NCI-H446 (cell line): ENCODE measurements around the gene RER1.

Experiments
- DNase-seq, 2 experiments: peaks; one replicate each; lab custom pipeline; 2025; lab: John Stamatoyannopoulos, UW

Gene RER1, protein sequence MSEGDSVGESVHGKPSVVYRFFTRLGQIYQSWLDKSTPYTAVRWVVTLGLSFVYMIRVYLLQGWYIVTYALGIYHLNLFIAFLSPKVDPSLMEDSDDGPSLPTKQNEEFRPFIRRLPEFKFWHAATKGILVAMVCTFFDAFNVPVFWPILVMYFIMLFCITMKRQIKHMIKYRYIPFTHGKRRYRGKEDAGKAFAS

DNA sequence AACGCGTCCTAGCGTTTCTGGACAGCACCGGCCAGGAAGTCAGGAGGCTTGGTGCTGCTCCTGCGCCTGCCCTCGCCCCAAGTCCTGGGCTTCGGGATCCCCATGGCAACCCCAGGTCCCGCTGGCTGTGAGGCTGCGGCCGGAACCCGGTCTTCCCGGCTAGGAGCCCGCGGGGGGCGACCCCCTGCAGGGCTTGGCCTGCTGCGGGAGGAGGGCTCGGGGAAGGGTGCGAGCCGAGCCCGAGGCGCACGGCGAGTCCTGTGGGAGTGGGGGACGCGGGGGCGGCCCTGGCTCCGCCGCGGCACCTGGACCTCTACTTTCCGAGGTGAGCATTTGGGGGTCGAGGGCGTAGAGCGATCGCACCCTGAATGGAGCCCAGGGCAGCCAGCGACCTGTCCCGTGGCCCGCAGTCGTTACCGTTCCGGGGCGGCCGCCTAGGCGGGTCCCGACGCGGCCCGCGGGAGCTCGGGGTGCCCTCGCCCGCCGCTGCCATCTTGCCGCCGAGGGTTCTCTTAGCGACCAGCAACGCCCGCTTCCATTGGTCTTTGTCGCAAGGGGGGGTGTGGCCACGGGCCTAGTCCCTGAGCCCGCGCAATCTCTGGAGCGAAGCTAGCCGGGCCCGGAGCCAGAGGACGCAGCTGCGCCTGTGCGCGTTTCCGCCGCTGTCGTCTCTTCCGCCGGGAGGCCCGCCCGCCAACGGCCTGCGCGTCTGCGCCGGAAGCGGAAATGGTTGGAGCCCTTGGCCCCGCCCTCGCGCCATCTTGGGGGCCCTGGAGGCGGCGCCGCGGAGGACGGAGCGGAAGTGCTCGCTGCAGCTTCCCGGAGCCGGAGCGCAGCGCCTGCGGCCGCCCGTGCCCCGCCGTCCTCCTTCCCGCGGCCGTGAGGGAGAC lies at the start of gene RER1, which contains the start of gene MORN1:
TSS of gene RER1 (plus strand) at position 801 of the 890 bp plus-strand sequence. CDS start 3,950 bp downstream, outside the sequence.
TSS of gene MORN1 (minus strand) at position 514 of the 890 bp plus-strand sequence. CDS start at position 493, 21 bp downstream.
- peak; percentile 99 to 100 for DNase-seq

DNA sequence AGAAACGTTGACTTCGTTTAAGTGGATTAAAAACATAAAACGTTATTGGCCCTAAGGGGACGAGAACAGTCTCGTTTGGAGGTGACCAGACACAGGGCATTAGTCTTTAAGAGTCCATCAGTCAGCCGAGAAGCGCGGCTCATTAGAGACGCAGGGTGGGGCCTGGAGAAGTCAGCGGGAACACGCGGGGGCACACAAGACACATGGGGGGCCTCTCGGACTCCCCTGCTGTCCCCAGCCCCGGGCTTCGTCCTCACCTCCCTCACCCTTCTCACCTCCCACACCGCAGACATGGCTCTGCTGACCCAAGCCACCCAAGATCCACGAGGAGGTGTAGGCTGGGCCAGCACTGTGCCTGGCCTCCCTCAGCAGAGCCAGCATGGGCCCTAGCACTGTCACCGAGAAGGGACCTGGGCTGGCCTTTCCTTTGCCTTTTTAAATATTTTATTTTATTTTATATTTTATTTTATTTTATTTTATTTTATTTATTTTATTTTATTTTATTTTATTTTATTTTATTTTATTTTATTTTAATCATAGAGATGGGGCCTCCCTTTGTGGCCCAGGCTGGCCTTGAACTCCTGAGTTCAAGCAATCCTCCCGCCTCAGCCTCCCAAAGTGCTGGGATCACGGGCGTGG lies 49.1 kb upstream of the RER1 start:
- DNase-seq: no peak

DNA sequence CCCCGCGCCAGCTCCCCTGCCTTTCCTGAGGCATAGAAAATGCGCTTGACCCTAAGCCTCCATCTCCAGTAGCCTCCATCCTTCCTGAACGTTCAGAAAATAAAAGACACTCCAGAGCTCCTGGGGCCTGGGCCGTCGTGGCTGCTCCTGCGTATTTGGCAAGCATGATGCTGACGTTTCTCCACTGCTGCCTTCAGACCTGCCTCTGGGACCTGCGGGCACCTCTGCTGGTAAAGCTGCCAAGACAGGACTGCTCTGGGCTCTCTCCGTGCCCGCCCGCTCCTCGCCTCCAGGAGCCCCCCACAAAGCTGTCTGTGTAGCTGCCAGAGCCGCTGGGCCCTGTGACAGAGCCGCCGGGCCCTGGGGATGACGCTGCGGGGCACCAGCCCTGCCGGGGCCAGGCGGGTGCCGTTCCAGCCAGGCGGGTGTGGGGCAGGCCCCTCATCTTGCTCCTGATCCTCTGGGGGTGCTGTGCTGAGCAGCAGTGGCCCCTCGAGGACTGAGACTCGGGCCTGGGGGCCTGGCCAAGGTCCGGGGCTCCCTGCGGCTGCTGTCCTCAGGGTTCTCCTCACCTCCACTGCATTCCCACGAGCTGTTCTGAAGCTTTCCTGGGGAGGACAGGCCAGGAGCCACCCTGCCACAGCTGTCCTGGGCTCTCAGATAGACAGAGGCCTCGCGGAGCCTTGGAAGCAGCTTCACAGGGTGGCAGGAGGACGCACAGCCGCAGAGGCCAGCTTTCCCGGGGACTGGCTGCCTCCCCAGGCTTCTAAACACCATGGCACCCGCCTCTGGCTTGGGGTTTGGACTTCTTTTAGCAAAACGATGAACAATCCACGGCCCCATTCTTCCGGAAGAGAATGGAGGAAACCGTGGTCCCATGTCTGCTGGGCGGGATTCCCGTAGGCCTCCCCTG lies 48.4 kb upstream of the RER1 start:
- no peak for DNase-seq

DNA sequence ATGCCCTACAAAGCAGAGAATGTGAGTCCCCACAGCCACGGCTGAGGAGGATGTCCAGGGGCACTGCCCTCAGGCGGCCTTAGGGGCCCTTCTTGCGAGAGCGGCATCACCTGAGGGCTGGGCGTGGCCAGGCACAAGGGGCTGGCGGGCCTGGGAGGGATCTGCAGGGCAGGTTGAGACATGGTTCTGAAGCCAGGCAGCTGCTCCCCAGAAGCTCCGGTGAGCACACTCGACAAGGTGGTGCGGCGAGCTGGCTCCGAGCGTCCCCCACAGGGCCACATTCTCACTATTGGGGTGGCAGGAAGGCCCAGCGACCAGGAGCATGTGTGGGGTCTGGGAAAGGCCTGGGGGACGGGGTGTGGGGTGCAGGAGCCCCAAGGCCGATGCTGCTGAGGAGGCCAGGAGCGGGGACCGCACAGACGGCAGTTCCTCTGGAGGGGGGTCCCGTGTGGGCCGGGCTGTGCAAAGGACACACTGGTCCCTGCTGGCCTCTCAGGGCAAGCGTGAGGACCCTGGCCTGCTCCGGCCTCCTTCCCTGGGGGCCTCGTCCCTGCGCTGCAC lies 47.4 kb upstream of the RER1 start:
- no peak for DNase-seq

DNA sequence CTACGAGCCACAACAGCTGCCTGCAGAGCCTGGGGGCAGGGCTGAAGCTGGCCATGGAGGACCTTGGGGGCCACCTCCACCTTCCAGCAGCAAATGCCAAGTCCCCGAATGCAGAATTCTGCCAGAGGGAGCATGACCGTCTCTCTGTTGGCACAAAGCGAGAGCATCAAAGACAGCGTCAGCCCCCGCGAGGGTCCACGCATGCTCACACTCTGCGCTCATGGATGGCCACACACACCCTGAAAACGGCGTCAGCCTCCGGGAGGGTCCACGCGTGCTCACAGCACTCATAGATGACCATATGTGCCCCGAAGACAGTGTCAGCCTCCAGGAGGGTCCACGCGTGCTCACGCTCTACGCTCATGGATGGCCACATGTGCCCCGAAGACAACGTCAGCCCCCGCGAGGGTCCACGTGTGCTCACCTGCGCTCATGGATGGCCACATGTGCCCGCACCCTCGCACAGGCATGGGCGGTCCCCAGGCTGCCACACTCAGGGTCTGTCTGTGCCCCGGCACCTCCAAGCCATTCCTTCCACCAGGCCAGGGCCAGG lies 46.8 kb upstream of the RER1 start:
- no peak for DNase-seq

DNA sequence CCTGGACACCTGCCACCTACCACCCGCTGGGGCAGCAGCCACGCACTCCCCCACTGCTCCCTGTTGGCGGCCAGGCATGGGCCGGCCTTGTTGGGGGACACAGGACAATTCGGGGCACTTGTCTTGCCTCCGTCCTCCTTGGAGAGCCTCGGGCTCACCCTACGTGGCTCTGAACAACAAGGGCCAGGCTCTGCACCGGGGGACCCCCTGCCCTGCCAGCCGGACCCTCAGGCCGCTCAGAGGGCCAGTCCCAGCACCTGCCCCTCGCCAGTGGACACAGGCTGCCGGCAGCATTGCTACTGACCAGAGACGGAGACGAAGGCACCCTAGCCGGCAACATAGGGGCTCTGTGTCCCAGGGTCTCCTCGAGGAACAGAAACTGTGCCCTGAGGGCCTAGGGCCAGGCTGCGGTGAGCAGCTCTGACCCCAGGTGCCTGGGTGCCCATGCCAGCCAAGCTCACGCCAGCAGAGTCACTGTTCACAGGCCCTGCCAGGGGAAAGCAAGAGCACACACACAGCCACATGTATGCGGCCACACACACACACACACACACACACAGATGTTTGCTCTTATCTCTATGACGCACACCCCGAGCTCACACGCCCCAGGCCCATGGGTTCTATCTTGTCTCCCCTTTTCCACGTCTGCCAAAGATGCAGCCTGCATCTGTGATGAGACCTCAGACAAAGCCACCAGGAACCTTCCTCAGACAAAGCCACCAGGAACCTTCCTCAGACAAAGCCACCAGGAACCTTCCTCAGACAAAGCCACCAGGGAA lies 46.2 kb upstream of the RER1 start:
- no peak for DNase-seq

DNA sequence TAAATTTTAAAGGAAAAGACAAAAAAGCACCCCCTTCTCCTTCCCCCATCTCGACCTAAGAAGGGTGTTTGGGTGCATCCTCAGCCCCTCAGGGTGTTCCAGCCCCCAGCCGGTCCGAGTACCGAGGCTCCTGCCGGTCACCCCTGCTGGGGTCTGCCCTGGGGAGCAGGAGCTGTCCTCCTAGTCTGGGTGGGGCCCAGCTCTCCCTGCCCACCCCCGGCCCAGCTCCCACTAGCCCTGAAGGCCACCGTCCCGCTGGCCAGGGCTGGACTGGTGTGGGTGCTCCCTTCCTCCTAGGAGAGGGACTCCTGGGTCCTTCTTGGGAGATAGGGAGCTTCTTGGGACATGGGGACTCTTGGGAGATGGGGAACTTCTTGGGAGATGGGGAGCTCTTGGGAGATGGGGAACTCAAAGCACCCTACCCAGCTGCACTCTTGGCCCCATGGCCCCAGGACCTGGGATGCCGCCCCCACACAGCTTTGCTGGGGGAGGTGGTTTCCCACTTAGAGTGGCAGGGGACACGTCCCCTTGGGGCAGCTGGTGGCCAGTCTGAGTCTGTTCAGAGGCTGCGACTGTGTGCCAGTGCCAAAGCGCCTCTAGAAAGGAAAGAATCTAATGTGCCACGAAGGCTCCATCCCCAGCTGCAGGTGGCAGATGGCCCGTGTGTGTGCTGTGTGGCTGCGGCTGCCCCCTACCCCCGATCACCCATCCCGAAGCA lies 44.8 kb upstream of the RER1 start:
- DNase-seq: no peak

DNA sequence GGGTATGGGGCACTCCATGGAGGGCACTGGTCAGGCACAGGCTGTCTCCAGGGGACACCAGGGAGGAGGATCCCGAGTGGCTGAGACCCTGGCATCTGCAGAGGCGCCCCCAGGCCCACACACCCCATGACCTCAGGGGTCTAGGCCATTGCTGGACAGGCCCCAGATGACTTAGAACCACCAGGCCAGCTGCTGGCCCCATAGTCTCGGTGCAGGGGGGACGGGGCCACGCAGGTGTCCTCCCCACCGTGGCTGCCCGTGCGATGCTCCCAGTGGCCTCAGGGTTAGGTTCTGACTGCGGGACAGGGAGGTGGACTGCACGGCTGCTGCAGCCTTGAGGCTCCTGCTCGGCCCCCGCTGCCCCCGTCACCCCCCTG lies 44.2 kb upstream of the RER1 start:
- no peak for DNase-seq

DNA sequence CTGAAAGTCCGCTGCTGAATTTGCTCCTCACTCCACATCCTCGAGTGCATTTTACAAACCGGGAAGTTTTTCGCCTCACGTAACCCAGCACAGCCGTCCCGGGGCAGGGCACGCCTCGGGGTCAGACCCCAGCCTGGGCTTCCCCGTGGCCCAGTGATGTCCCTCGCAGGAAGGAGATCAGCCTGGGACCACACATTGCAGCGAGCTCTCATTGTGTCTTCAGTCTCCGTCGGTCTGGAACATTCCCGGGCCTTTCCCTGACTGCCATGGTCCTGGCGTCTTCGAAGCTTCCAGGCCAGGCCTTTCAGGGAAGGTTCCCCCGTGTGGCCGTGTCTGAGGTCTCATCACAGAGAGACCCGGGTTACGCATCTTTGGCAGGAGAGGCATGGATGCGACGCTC lies 43.7 kb upstream of the RER1 start:
- DNase-seq: no peak

DNA sequence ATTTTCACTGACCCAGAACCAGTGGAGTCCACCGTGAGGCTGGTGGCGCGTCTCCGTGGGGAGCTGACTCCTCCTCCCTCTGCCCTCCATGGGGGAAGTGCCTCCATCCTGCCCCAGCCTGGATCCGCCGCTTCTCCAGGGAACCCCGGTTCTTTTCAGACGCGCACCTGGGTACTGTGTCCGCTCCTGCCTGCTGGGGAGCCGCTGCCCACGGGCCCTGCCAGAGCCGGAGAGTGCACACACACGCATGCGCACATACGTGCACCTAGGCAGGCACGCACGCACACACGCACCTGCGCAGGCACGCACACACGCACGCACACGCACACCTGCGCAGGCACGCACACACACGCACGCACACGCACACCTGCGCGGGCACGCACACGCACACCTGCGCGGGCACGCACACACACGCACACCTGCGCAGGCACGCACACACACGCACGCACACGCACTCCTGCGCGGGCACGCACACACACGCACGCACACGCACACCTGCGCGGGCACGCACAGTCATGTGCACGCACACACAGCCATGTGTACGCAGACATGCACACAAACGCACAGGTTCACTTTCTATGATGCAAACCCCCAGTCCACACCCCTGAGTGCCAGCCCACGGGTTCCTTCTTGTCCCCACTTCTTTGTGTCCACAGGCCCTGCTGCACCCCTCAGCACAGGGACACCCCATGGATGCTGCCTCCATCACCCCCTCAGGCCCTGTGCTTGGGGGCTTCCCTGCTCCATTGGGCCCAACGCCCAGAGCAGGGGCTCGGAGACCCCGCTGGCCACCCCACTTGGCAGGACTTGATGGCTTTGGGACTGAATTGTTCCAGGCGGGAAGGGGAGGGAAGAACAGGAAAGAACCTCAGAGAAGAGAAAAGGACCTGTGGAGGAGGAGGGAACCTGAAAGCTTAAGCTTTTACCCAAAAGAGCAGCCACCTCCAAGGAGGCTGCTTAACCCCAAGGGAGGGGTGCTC lies 43.0 kb upstream of the RER1 start:
- DNase-seq: no peak

DNA sequence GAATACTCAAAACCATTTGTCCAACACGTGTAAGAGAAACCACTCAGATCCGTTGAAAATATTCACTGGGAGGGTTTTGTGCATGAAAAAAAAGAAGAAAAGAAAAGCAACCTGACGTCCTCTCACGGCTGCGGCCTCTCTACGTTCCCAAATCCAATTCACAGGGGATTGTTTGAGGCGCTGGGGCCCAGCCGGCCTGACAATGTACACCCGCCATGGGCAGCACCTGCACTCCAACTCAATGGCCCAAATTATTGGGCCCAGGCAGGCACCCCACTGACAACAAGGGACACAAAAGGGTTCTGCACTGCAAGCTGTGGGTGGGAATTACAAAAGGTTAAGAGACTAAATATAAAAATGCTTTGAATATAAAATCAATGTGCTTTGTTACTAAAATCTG lies 41.8 kb upstream of the RER1 start:
- no peak for DNase-seq

DNA sequence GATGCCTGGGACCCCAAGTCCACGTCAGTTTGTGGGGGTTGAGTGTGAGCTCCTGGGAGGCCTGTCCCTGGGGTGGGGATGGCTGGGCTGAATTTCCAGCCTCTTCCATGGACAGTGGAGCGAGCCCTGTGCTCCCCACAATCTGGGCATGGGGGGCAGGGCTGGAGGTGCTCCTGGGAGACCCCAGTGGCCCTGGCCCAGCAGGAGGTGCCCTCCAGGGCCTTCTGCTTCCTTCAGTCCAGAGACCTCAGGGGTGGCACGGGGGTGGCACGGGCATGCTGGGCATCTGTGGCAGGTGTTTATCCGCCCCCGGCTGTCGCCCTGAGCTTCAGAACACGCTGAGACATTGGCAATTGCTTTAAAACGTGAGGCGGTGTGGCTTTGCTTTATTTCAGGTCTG lies 41.1 kb upstream of the RER1 start:
- no peak for DNase-seq

DNA sequence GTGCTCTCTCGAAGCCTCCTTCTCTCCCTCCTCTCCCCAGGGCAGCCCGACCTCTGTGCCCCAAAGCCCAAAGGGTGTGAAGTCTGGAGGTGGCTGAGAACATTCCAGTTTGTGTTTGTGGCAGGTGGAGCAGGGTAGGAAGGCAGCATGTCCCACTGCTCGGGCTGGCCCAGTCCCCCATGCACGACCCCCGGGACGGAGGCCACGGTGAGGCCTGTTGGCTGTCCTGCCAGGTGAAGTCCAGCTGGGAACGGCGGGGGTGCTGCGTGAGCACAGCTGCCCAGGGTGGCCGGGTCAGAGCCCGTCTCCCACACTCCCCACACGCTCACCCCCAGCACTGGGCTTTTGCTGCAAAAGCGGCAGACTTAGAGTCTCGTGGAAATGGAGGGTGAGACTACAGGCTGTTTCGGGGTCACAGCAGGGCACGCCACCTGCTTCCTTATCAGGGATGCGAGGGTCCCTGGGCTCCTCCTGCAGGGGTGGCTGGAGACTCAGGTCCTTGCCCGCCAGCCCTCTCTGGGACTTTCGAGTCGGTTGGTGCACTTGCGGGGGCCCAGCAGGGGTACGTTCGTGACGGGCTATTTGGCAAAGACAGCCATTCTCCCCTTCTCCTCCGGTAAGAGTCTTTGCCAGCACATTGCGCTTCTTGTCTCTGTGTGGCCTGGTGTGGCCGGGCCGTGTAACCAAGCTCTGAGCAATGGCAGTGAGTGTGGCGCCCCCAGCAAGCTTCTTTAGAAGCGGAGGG lies 40.6 kb upstream of the RER1 start:
- DNase-seq: no peak

DNA sequence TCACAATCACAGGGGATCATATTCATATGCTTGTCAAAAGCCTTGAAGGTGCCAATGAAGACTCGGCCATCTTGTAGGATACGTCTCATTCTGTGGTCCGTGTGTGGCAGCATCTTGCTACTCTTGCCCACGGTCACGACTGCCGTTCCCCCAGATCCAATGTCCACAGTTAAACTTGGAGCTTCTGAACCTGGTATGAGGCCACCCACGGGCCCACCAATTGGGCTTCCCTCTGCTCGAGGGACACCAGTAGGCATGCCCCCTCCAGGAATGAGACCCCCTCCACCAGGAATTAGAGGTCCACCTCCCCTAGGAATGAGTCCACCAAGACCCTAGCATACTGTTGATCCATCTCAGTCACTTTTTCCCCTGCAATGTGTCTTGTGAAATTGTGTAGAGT lies 39.9 kb upstream of the RER1 start:
- no peak for DNase-seq

DNA sequence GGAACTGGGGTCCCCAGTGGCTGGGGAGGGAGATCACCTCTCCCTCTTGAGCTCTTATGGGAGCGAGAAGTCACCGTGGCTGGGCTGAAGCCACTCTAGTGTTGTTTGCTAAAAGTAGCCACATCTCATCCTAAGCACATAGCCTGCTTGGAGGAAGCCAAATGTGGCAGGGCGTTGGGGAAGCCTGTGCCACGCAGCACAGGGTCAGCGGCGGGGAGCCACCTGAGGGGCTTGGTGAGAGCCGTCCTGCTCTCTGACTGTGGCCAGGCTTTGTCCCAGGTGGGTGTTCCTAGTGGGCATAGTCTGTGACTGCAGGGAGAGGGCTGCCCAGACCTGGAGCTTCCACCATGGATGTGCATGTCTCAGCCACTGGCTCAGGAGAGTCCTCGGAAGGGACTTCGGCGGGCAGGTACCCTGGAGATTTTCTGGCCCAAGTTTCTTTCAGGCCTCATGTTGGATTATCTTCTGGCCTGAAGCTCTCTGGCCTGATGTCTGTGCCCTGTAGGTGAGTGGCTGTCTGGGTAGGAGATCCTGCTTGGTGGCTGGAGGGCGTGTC lies 39.2 kb upstream of the RER1 start:
- DNase-seq: no peak

DNA sequence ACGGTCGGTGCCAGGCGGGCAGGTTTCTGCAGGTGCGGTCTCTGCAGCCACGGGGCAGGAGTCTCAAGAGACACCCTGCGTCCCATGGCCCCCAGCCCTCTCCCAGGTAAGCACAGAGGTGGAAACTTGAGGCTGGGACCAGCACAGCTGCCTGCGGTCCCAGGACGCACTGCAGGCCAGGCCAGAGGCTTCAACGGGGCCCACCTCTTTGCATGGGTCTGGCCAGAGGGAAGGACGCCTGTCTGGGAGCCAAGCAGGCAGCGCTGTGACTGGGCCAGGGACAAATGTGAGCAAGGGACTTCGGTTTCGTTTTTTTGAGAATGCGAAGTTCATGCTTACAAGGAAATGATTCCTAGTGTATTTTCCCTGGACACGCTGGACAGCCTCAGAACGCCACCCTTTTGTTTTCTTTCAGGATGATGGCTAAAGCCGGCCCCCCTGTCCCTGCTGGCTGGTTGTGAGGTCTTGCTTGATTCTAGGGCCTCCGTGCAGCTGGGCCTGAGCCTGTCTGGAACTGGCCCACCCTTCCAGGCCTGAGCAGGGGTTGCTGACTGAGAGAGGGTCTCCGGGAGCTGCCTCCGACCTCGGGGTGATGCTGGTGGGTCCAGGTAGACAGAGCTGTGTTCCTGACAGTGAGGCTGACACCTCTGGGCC lies 38.6 kb upstream of the RER1 start:
- DNase-seq: no peak
